ES-I3 (cell line): ENCODE data around the gene RAG1.
"Not testable (repeated sequence)": the region's sequence is repeated elsewhere in the genome, so short reads cannot be mapped to it uniquely, and the experiment has no call there.

Source experiments
- H3K36me3 ChIP-seq: 2 replicates; pipeline ENCODE4 v1.6.1; 2013; ENCODE audit warnings: mild to moderate bottlenecking, low read length, control low read depth, moderate library complexity; ENCODE audit not compliant: insufficient read depth
- H3K4me1 ChIP-seq: 2 replicates; pipeline ENCODE4 v1.6.1; 2013; ENCODE audit warnings: mild to moderate bottlenecking, control low read depth, low read length; ENCODE audit not compliant: insufficient read depth
- H3K9ac ChIP-seq: 2 replicates; pipeline ENCODE4 v1.6.1; 2013; ENCODE audit warnings: low read depth, mild to moderate bottlenecking, low read length, moderate library complexity
- H3K9me3 ChIP-seq: 2 replicates; pipeline ENCODE4 v1.6.1; 2013; ENCODE audit warnings: mild to moderate bottlenecking, low read length, moderate library complexity; ENCODE audit not compliant: control insufficient read depth, insufficient read depth

RAG1 gene

GRCh38 chr11:36567694-36568093, at the start of gene RAG1:
RAG1 (plus strand) TSS chr11:36568007; CDS start chr11:36573305, 5,298 bp downstream.
- Histone ChIP-seq H3K9me3 (no peaks in the 10 kb centered on the region), H3K36me3 (no peaks in the 10 kb centered on the region), H3K4me1 (peaks cover 5% of the 10 kb centered on the region; the same call in 1 of the 2 replicates), H3K9ac (no peak within 1 kb of the TSS)

- no peak overlapping the region for H3K9ac ChIP-seq
- no peaks in the 10 kb centered on the region for H3K4me1 ChIP-seq
- no peaks in the 10 kb centered on the region for H3K9me3 ChIP-seq
- no peaks in the 10 kb centered on the region for H3K36me3 ChIP-seq
These were observed 37.0 kb upstream of the RAG1 start for GRCh38 chr11:36530840-36531239.

GRCh38 chr11:36532941-36533601, 34.7 kb upstream of the RAG1 start:
- Histone ChIP-seq H3K9ac (no peak overlapping the region), H3K36me3 (no peaks in the 10 kb centered on the region), H3K9me3 (no peaks in the 10 kb centered on the region), H3K4me1 (no peaks in the 10 kb centered on the region)

GRCh38 chr11:36534276-36534840, 33.4 kb upstream of the RAG1 start:
- Histone ChIP-seq H3K4me1 (no peaks in the 10 kb centered on the region), H3K9ac (no peak overlapping the region), H3K36me3 (no peaks in the 10 kb centered on the region), H3K9me3 (no peaks in the 10 kb centered on the region)

GRCh38 chr11:36540998-36541397, 26.8 kb upstream of the RAG1 start:
- no peaks in the 10 kb centered on the region for H3K36me3 ChIP-seq
- H3K9ac ChIP-seq = 0 out of 2 replicates have a peak overlapping the region, but pooled peaks have one; percentile 14
- H3K4me1 ChIP-seq = peaks cover 4% of the 10 kb centered on the region; the same call in 1 of the 2 replicates
- no peaks in the 10 kb centered on the region for H3K9me3 ChIP-seq

GRCh38 chr11:36550385-36551115, 17.3 kb upstream of the RAG1 start:
- Histone ChIP-seq H3K9me3 (no peaks in the 10 kb centered on the region), H3K4me1 (no peaks in the 10 kb centered on the region), H3K9ac (no peak overlapping the region), H3K36me3 (no peaks in the 10 kb centered on the region)

DNA sequence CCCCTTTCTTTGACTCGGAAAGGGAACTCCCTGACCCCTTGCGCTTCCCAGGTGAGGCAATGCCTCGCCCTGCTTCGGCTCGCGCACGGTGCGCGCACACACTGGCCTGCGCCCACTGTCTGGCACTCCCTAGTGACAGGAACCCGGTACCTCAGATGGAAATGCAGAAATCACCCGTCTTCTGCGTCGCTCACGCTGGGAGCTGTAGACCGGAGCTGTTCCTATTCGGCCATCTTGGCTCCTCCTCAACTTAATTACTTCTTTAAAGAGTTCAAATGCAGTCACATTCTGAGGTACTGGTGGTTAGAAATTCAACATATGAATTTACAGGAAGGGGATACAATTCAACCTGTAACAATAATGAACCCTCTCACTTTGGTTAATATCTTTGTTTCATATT, 10.4 kb upstream of the RAG1 start:
- H3K4me1 ChIP-seq, H3K9me3 ChIP-seq, H3K36me3 ChIP-seq: not testable (repeated sequence)
- H3K9ac ChIP-seq = peak overlapping the region; percentile 15

GRCh38 chr11:36557991-36558390, 9.8 kb upstream of the RAG1 start:
- Histone ChIP-seq H3K36me3 (no peaks in the 10 kb centered on the region), H3K4me1 (no peaks in the 10 kb centered on the region), H3K9me3 (0 out of 2 replicates have a peak, but pooled peaks cover 3% of the 10 kb centered on the region), H3K9ac (peak overlapping the region; percentile 15; the same call in 1 of the 2 replicates)

DNA sequence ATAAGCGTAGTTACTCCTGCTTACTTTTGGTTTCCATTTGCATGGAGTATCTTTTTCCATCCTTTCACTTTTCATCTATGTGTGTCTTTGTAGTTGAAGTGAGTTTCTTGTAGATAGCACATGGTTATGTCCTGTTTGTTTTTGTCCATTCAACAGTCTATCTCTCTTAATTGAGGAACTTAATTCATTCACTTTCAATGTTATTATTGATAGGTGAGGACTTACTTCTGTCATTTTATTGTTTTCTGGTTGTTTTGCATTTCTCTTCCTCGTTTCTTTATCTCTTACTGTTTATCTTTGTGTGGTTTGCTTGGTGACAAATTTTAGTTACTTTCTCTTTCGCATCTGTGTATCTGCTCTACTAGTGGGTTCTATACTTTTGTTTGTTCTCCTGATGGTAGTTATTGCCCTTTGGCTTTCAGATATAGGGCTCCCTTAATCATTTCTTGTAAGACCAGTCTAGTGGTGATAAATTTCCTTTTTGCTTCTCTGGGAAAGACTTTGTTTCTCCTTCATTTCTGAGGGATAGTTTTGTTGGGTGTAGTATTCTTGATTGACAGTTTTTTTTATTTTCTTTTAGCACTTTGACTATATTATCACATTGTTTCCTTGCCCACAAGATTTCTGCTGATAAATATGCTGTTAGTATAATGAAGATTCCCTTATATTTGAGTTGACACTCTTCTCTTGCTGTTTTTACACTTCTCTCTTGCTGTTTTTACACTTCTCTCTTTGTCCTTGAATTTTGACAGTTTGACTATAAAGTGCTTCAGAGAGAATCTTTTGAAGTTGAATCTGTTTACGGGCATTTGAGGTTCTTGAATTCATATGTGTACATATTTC, 9.0 kb upstream of the RAG1 start:
- peaks cover under 1% of the 10 kb centered on the region; the same call in 1 of the 2 replicates for H3K4me1 ChIP-seq
- H3K9me3 ChIP-seq = 0 out of 2 replicates have a peak, but pooled peaks cover 3% of the 10 kb centered on the region
- no peak overlapping the region for H3K9ac ChIP-seq
- no peaks in the 10 kb centered on the region for H3K36me3 ChIP-seq

- Histone ChIP-seq H3K4me1 (peaks cover 5% of the 10 kb centered on the region; the same call in 1 of the 2 replicates), H3K9me3 (0 out of 2 replicates have a peak, but pooled peaks cover 3% of the 10 kb centered on the region), H3K9ac (peak overlapping the region; percentile 38), H3K36me3 (no peaks in the 10 kb centered on the region)
These were observed 3.3 kb upstream of the RAG1 start for GRCh38 chr11:36564376-36565030.

DNA sequence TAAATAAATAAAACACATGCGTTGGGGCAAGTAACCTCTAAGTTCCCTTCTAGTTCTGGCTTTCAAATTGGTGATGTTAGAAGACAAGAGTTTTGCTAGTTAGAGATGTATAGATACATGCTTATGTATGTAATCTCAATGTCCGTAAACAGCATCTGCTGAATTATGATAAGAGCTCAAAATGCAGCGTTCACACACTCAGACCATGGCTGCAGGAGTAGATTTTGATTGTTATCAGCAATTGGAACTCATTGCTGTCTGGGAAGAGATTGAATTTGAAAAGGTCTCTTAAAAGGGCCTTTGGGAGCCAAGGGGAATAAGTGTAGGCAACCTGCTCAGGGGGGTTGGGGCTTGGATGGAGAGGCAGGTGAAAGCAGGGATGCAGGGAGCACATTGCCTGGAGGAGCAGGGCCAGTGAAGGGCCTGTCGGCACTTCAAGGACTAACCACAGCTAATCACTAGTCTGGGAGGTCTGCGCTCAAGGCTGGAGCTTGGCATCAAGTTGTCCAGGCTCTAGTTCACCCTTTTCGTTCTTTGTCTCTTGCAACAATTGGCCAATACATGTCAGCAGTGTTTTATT, 2.7 kb upstream of the RAG1 start:
- Histone ChIP-seq H3K36me3 (no peaks in the 10 kb centered on the region), H3K4me1 (peaks cover 5% of the 10 kb centered on the region; the same call in 1 of the 2 replicates), H3K9me3 (no peaks in the 10 kb centered on the region), H3K9ac (peak overlapping the region; percentile 38; the same call in 1 of the 2 replicates)

- no peak overlapping the region for H3K9ac ChIP-seq
- H3K36me3 ChIP-seq = no peaks in the 10 kb centered on the region
- peaks cover 5% of the 10 kb centered on the region; the same call in 1 of the 2 replicates for H3K4me1 ChIP-seq
- H3K9me3 ChIP-seq = no peaks in the 10 kb centered on the region
These were observed 1.3 kb upstream of the RAG1 start for GRCh38 chr11:36566407-36567053.

GRCh38 chr11:36569095-36569494, 1.3 kb downstream of the RAG1 start:
- H3K36me3 ChIP-seq = no peaks in the 10 kb centered on the region
- H3K9me3 ChIP-seq = no peaks in the 10 kb centered on the region
- H3K9ac ChIP-seq = no peak overlapping the region
- peaks cover 1% of the 10 kb centered on the region; the same call in 1 of the 2 replicates for H3K4me1 ChIP-seq
